ENCODE measurements around the gene WWOX. TPM values are rescaled to one million over a fixed set of nuclear protein-coding genes. Genes with fewer than 3 reads are reported as not detected.

WWOX gene
- total RNA-seq, 2 experiments from 2014 or later = 19.9 to 29.4 TPM

- CTCF ChIA-PET = interaction anchor here (0.6 to 2.3 kb wide), 9 partner anchors 8 to 1988 kb away, joined by 3 to 14 read pairs (median 4); no protein-coding TSS in a partner anchor
- no peaks in the 10 kb centered on the region for H3K4me1 Mint-ChIP-seq
- no peak overlapping the region for H3K27ac Mint-ChIP-seq
- no peaks in the 10 kb centered on the region for H3K27me3 Mint-ChIP-seq
- ATAC-seq = peak; percentile 39
- POLR2A ChIA-PET = no interaction called here
- H3K36me3 Mint-ChIP-seq (ENCODE audit: low read depth) = no peaks in the 10 kb centered on the region
- DNase-seq = peak; percentile 32
- H3K9me3 Mint-ChIP-seq (ENCODE audit: low read depth) = no peaks in the 10 kb centered on the region
- intact Hi-C loops (cut with DNase I, micrococcal nuclease) = no loop called here
- H3K4me3 Mint-ChIP-seq = no peak overlapping the region
Observed at GRCh38 chr16:78478267-78478861, 378.9 kb downstream of the WWOX start.

DNA sequence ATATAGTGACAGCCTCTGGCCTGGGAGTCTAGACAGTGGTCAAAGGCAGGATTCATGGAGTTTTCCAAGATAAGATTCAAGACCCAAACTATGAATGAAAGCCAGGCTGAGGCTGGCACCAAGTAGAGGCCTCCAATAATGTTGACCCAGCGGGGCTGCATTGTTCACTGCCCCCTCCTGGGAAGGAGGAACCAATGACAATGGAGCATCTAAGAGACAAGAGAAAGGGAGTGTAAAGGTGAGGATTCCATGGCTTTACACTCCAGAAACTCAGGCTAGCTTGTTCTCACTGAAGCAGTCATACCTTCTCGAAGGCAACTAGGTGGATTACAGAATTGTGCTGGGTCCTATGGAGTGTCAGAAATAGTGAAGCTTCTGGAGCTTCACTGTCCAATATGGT lies 380.3 kb downstream of the WWOX start:
- no peak for ATAC-seq
- no peaks in the 10 kb centered on the region for H3K9me3 Mint-ChIP-seq (ENCODE audit: low read depth)
- CTCF ChIA-PET = no interaction called here

DNA sequence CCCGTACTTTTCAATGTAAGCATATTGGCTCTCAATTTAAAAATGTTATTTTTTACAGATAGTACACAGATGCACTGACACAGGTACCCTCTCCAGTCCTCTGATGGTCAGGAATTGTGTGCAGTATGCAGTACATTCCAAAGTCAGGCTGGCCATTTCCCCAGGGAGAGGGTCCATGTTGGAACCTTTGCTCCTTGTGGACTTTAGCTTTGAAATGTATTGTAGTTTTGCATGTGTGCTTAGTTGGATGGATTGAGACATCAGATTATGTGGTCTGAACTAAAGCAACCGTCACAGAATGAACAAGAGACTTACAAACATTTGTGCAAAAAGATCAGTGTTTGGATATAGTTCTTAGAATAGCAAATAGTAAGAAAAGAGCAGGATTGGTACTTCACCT lies 381.1 kb downstream of the WWOX start:
- no peak overlapping the region for H3K27ac Mint-ChIP-seq
- DNase-seq (no peak), ATAC-seq (no peak)
- no peaks in the 10 kb centered on the region for H3K36me3 Mint-ChIP-seq (ENCODE audit: low read depth)
- no peak overlapping the region for H3K4me3 Mint-ChIP-seq
- no peaks in the 10 kb centered on the region for H3K27me3 Mint-ChIP-seq
- ChIA-PET CTCF (interaction anchor here (1.0 kb wide), 1 partner anchor 12 kb away, joined by 3 read pairs; no protein-coding TSS in a partner anchor), POLR2A (no interaction called here)
- intact Hi-C loops (cut with DNase I, micrococcal nuclease) = no loop called here
- no peaks in the 10 kb centered on the region for H3K9me3 Mint-ChIP-seq (ENCODE audit: low read depth)
- no peaks in the 10 kb centered on the region for H3K4me1 Mint-ChIP-seq

More for the DNA sequence above, 380.3 kb downstream of the WWOX start:
- intact Hi-C loops (cut with DNase I, micrococcal nuclease) = no loop called here
- no peak for DNase-seq
- no peak overlapping the region for H3K27ac Mint-ChIP-seq
- H3K4me1 Mint-ChIP-seq = no peaks in the 10 kb centered on the region
- no peak overlapping the region for H3K4me3 Mint-ChIP-seq
- H3K36me3 Mint-ChIP-seq (ENCODE audit: low read depth) = no peaks in the 10 kb centered on the region
- H3K27me3 Mint-ChIP-seq = no peaks in the 10 kb centered on the region
- POLR2A ChIA-PET = no interaction called here

GRCh38 chr16:78483124-78483992 lies 383.9 kb downstream of the WWOX start:
- H3K4me1 Mint-ChIP-seq = no peaks in the 10 kb centered on the region
- H3K4me3 Mint-ChIP-seq = no peak overlapping the region
- intact Hi-C loops (cut with DNase I, micrococcal nuclease) = no loop called here
- ChIA-PET POLR2A (interaction anchor here (0.7 kb wide), 1 partner anchor 27 kb away, joined by 3 read pairs; no protein-coding TSS in a partner anchor), CTCF (no interaction called here)
- H3K36me3 Mint-ChIP-seq (ENCODE audit: low read depth) = no peaks in the 10 kb centered on the region
- ATAC-seq (no peak), DNase-seq (no peak)
- no peaks in the 10 kb centered on the region for H3K9me3 Mint-ChIP-seq (ENCODE audit: low read depth)
- H3K27ac Mint-ChIP-seq = no peak overlapping the region
- H3K27me3 Mint-ChIP-seq = no peaks in the 10 kb centered on the region

DNA sequence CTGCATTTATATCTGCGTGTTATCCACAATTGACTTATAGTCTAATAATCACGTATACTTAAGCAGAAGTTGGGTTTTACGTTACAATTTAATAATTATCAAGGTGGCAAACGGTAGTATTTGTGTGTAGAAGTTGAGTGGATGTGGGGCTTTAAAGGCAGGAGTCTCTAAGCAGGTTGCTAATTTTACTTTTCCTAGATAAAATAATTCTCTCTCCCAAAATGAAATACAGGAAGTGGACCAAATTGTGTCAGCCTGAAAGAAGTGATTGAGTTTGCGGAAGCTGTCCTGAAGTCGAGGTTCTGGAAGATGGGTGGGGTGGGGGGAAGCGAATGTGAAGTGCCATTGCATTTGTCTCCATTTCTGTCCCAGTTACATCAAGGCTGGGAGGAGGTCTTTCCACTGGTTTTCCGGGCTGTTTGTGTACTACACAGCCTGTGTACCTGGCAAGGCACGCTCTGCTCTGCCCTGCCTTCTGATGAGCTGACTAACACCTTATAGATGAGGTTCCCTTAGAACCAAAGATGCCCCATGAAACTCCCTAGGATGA lies 385.1 kb downstream of the WWOX start:
- no peak for DNase-seq
- ATAC-seq = no peak
- intact Hi-C loops (cut with DNase I, micrococcal nuclease) = no loop called here
- Mint-ChIP-seq H3K36me3 (ENCODE audit: low read depth) (no peaks in the 10 kb centered on the region), H3K27me3 (no peaks in the 10 kb centered on the region), H3K4me1 (no peaks in the 10 kb centered on the region), H3K9me3 (ENCODE audit: low read depth) (no peaks in the 10 kb centered on the region), H3K4me3 (no peak overlapping the region), H3K27ac (no peak overlapping the region)
- POLR2A ChIA-PET = interaction anchor here (0.7 kb wide), 1 partner anchor 29 kb away, joined by 3 read pairs; no protein-coding TSS in a partner anchor
- CTCF ChIA-PET = interaction anchor here (0.7 kb wide), 1 partner anchor 48 kb away, joined by 3 read pairs; no protein-coding TSS in a partner anchor

DNA sequence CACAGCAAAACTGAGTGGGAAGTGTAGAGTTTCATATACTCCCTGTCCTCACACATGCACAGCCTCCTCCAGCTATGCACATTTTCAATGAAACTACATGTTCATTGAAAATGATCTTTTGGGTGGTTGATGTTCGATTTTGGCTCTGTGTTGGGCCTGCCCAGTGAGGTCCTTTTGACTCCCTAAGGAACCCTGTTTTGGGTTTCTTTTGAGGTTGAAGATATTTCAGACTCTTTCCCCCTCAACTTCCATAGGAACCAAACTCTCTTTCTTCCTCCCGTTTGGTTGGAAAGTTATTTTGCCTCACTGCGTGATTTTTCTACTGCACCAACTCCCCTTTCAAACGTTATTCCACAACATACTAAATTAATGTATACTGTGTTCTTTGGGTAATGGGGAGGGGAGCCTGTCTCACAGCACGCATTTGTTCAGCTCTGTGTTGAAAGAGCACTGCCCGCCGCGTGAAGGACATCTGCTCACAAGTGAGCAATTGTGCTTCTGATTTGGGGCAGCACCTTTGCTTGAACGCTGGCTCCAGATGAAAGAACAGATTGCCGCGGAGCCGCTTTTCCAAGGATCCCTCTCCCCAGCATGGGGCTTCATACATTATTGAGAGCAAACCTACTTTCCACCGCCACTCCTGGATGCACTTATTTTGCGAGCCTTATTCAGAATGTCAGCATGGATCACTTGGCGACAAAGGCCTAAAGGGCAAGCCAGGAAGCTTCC lies 385.9 kb downstream of the WWOX start:
- no peaks in the 10 kb centered on the region for H3K27me3 Mint-ChIP-seq
- intact Hi-C loops (cut with DNase I, micrococcal nuclease) = no loop called here
- DNase-seq (no peak), ATAC-seq (no peak)
- no peaks in the 10 kb centered on the region for H3K9me3 Mint-ChIP-seq (ENCODE audit: low read depth)
- ChIA-PET POLR2A (no interaction called here), CTCF (interaction anchor here (0.7 kb wide), 1 partner anchor 47 kb away, joined by 3 read pairs; no protein-coding TSS in a partner anchor)
- H3K27ac Mint-ChIP-seq = no peak overlapping the region
- no peaks in the 10 kb centered on the region for H3K36me3 Mint-ChIP-seq (ENCODE audit: low read depth)
- H3K4me3 Mint-ChIP-seq = no peak overlapping the region
- H3K4me1 Mint-ChIP-seq = no peaks in the 10 kb centered on the region

GRCh38 chr16:78485917-78486257 lies 386.4 kb downstream of the WWOX start:
- DNase-seq = no peak
- intact Hi-C loops (cut with DNase I, micrococcal nuclease) = no loop called here
- ChIA-PET CTCF (interaction anchor here (0.7 kb wide), 1 partner anchor 8 kb away, joined by 4 read pairs; no protein-coding TSS in a partner anchor), POLR2A (no interaction called here)
- H3K27me3 Mint-ChIP-seq = no peaks in the 10 kb centered on the region
- no peaks in the 10 kb centered on the region for H3K4me1 Mint-ChIP-seq
- no peak overlapping the region for H3K27ac Mint-ChIP-seq
- H3K36me3 Mint-ChIP-seq (ENCODE audit: low read depth) = no peaks in the 10 kb centered on the region
- no peak overlapping the region for H3K4me3 Mint-ChIP-seq
- no peak for ATAC-seq
- H3K9me3 Mint-ChIP-seq (ENCODE audit: low read depth) = no peaks in the 10 kb centered on the region

DNA sequence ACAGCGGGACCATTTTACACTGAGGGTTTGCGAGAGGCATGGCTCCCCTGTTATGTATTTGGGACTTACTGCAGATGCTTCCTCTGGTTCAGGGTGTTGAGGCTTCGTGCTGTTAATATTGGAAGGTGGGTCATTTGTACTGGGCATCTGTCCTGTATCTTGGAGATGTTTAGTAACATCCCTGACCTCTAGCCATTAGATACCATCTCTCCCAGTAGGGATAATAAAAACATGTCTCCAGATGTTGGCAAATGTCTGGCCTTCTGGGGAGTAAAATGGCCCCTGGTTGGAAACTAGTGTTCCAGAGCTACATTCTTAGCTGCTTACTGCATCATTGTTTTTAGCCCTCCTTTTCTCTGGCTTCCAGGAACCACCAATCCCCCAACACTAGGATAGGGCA lies 388.0 kb downstream of the WWOX start:
- ChIA-PET CTCF (interaction anchor here (2.8 kb wide), 1 partner anchor 9 kb away, joined by 11 read pairs; no protein-coding TSS in a partner anchor), POLR2A (interaction anchor here (1.0 kb wide), 1 partner anchor 11 kb away, joined by 4 read pairs; no protein-coding TSS in a partner anchor)
- Mint-ChIP-seq H3K4me3 (no peak overlapping the region), H3K36me3 (ENCODE audit: low read depth) (no peaks in the 10 kb centered on the region), H3K27me3 (no peaks in the 10 kb centered on the region), H3K27ac (no peak overlapping the region), H3K9me3 (ENCODE audit: low read depth) (no peaks in the 10 kb centered on the region), H3K4me1 (no peaks in the 10 kb centered on the region)
- DNase-seq (no peak), ATAC-seq (no peak)
- intact Hi-C loops (cut with DNase I, micrococcal nuclease) = no loop called here

DNA sequence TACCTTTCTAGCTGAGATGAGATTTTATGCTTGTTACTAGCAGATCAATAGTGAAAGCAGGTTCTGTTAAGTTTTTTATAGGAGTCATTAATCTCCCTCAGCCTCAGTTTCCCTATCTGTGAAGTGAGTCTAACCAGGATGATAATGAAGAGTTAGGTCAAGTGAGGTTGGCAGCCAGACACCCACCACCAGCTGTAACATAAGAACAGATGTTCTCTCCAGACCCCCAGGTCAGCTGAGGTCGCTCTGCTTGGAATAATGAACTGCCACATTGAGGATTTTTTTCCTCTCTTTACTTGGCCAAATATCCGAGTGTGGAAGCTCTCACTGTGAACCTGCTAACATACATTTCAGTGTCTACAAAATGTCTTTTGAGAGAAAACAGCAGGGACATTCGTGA lies 389.6 kb downstream of the WWOX start:
- Mint-ChIP-seq H3K4me1 (no peaks in the 10 kb centered on the region), H3K9me3 (ENCODE audit: low read depth) (no peaks in the 10 kb centered on the region), H3K4me3 (no peak overlapping the region), H3K27ac (no peak overlapping the region), H3K27me3 (no peaks in the 10 kb centered on the region), H3K36me3 (ENCODE audit: low read depth) (no peaks in the 10 kb centered on the region)
- intact Hi-C loops (cut with DNase I, micrococcal nuclease) = no loop called here
- ChIA-PET POLR2A (no interaction called here), CTCF (interaction anchor here (0.7 to 2.8 kb wide), 2 partner anchors 11 to 22 kb away, joined by 3 to 11 read pairs; no protein-coding TSS in a partner anchor)
- no peak for DNase-seq
- no peak for ATAC-seq

GRCh38 chr16:78489631-78490030 lies 390.2 kb downstream of the WWOX start:
- ChIA-PET CTCF (interaction anchor here (0.7 to 2.8 kb wide), 2 partner anchors 11 to 21 kb away, joined by 3 to 11 read pairs; no protein-coding TSS in a partner anchor), POLR2A (no interaction called here)
- H3K9me3 Mint-ChIP-seq (ENCODE audit: low read depth) = no peaks in the 10 kb centered on the region
- no peaks in the 10 kb centered on the region for H3K27me3 Mint-ChIP-seq
- no peak overlapping the region for H3K27ac Mint-ChIP-seq
- DNase-seq (no peak), ATAC-seq (no peak)
- no peak overlapping the region for H3K4me3 Mint-ChIP-seq
- intact Hi-C loops (cut with DNase I, micrococcal nuclease) = no loop called here
- H3K4me1 Mint-ChIP-seq = no peaks in the 10 kb centered on the region
- no peaks in the 10 kb centered on the region for H3K36me3 Mint-ChIP-seq (ENCODE audit: low read depth)

GRCh38 chr16:78490431-78490830 lies 391.0 kb downstream of the WWOX start:
- ChIA-PET CTCF (interaction anchor here (2.8 kb wide), 1 partner anchor 12 kb away, joined by 11 read pairs; no protein-coding TSS in a partner anchor), POLR2A (no interaction called here)
- Mint-ChIP-seq H3K27me3 (no peaks in the 10 kb centered on the region), H3K9me3 (ENCODE audit: low read depth) (no peaks in the 10 kb centered on the region), H3K36me3 (ENCODE audit: low read depth) (no peaks in the 10 kb centered on the region), H3K27ac (no peak overlapping the region), H3K4me1 (no peaks in the 10 kb centered on the region), H3K4me3 (no peak overlapping the region)
- intact Hi-C loops (cut with DNase I, micrococcal nuclease) = no loop called here
- ATAC-seq (no peak), DNase-seq (no peak)
